Naive thymus-derived CD4-positive, alpha-beta T cell (primary cell): Measurements from ENCODE around the gene HOXB5. TPM values are rescaled to one million over a fixed set of nuclear protein-coding genes. Genes with fewer than 3 reads are reported as not detected.

Source experiments
- ATAC-seq: fragments of 150-1000 bp; cut with Tn5 transposase; 2 replicates; pipeline ENCODE4 v1.10.0; 2021; ENCODE audit warnings: mild to moderate bottlenecking, moderate library complexity
- CTCF ChIA-PET: fragments of 350-600 bp; sonication (Branson Sonifier 250); formaldehyde crosslinking; loops from one replicate; lab custom pipeline; 2021; ENCODE audit warnings: antibody characterized with exemption; lab: Charles Lee
- POLR2A ChIA-PET: fragments of 350-600 bp; sonication (Branson Sonifier 250); formaldehyde crosslinking; loops from one replicate; lab custom pipeline; 2021; ENCODE audit warnings: antibody characterized with exemption, inconsistent platforms; lab: Charles Lee
- DNase-seq, 9 donors: peaks; one replicate each; pipeline versions ENCODE4 v3.0.0 to v3.0.0-alpha.2; 2020 to 2022; ENCODE audit warnings: mixed read lengths in 1 of 9
- H3K27ac ChIP-seq: one replicate; pipeline ENCODE4 v1.7.0; 2013; ENCODE audit warnings: mild to moderate bottlenecking, low read depth, low read length, moderate library complexity
- H3K27me3 ChIP-seq, 2 donors: one replicate each; pipeline ENCODE4 v1.7.0; 2013; ENCODE audit warnings: low read length in 2 of 2, mild to moderate bottlenecking in 2 of 2, moderate library complexity in 2 of 2; ENCODE audit not compliant: control insufficient read depth in 2 of 2, insufficient read depth in 2 of 2
- H3K36me3 ChIP-seq, 3 experiments: 1 replicate in 2 of 3; 2 replicates in 1 of 3; pipeline ENCODE4 v1.7.0; 2013; ENCODE audit warnings: low read length in 3 of 3, mild to moderate bottlenecking in 3 of 3, moderate library complexity in 1 of 3; ENCODE audit not compliant: insufficient read depth in 3 of 3, control insufficient read depth in 2 of 3
- H3K4me1 ChIP-seq, 2 donors: one replicate each; pipeline ENCODE4 v1.7.0; 2013; ENCODE audit warnings: low read length in 2 of 2, mild to moderate bottlenecking in 2 of 2, moderate library complexity in 1 of 2; ENCODE audit not compliant: control insufficient read depth in 2 of 2, insufficient read depth in 2 of 2
- H3K4me3 ChIP-seq: 2 replicates; pipeline ENCODE4 v1.7.0; 2013; ENCODE audit warnings: mild to moderate bottlenecking, low read length
- H3K9me3 ChIP-seq, 3 experiments: 1 replicate in 2 of 3; 2 replicates in 1 of 3; pipeline ENCODE4 v1.7.0; 2013; ENCODE audit warnings: low read length in 3 of 3; ENCODE audit not compliant: control insufficient read depth in 2 of 3
- H3K27ac Mint-ChIP-seq, 9 donors: one replicate each; pipeline ENCODE4 v1.8.0; 2020 to 2022; ENCODE audit warnings: mixed read lengths in 9 of 9, mild to moderate bottlenecking in 8 of 9, moderate library complexity in 5 of 9, inconsistent platforms in 2 of 9
- H3K27me3 Mint-ChIP-seq, 5 donors: one replicate each; pipeline ENCODE4 v1.8.0; 2021 to 2022; ENCODE audit warnings: mixed read lengths in 5 of 5, mild to moderate bottlenecking in 1 of 5
- H3K36me3 Mint-ChIP-seq, 5 donors: one replicate each; pipeline ENCODE4 v1.8.0; 2020 to 2022; ENCODE audit warnings: mixed read lengths in 5 of 5, mild to moderate bottlenecking in 3 of 5, inconsistent platforms in 1 of 5
- H3K4me1 Mint-ChIP-seq, 7 donors: one replicate each; pipeline ENCODE4 v1.8.0; 2020 to 2022; ENCODE audit warnings: mixed read lengths in 7 of 7, mild to moderate bottlenecking in 3 of 7, inconsistent platforms in 1 of 7
- H3K4me3 Mint-ChIP-seq, 10 donors: one replicate each; pipeline ENCODE4 v1.8.0; 2020 to 2022; ENCODE audit warnings: mild to moderate bottlenecking in 10 of 10, mixed read lengths in 10 of 10, moderate library complexity in 6 of 10, inconsistent platforms in 2 of 10
- H3K9me3 Mint-ChIP-seq, 11 donors: one replicate each; pipeline ENCODE4 v1.8.0; 2020 to 2022; ENCODE audit warnings: mixed read lengths in 11 of 11, mild to moderate bottlenecking in 4 of 11, inconsistent platforms in 1 of 11, moderate library complexity in 1 of 11
- intact Hi-C, 2 donors: fragments of 100-400 bp; cut with micrococcal nuclease; formaldehyde crosslinking; loops; one replicate each; pipeline ENCODE4 v1.15.1; 2023
- polyA plus RNA-seq, 2 donors: library from polyadenylated mRNA; unstranded; fragments of 300-500 nt; fragmentation: Illumina TruSeq; gene quantifications; one replicate each; pipeline ENCODE4 v1.2.3, GENCODE V29; 2021
- total RNA-seq, 6 experiments: library from RNA in 5 of 6; stranded (reverse) in 5 of 6; gene quantifications; 1 replicate in 5 of 6; 2 replicates in 1 of 6; pipeline ENCODE4 v1.2.3 and lab custom pipeline; 2021 to 2026

Gene HOXB5
- total and polyA plus RNA-seq, 7 experiments from 2014 or later = not detected

DNA sequence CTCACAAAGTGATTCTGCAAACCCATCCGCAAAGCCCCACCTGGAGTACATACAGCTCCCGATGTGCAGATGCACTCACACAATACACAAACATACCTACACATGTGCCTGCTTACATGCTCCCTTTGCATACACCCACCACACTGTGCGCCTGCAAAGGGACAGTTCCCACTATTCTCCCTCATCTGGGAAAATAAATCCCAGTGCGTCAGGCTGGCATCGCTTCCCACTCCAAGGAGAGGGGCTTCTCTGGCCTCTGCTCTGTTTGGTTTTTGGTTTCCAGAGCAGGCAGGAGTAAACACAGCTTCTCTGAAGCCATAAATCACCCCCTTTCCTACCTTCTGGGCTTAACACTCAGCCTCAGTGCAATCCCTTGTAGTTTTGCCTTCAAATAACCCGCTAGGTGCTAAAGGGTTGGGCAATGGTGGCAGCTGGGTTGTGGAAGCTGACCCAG lies 30.2 kb downstream of the HOXB5 start:
- Mint-ChIP-seq H3K9me3 (peaks cover 0 to 1% (median 0%) of the 10 kb centered on the region in 11 donors), H3K4me1 (peaks cover 0 to 15% (median 3%) of the 10 kb centered on the region in 7 donors), H3K4me3 (peak overlapping the region in 5 of 10 donors; percentile 36 to 54 (median 48)), H3K27me3 (peaks cover 9 to 44% (median 14%) of the 10 kb centered on the region in 5 donors), H3K27ac (peak overlapping the region in 1 of 9 donors; percentile 37), H3K36me3 (peaks cover 0 to 13% (median 0%) of the 10 kb centered on the region in 5 donors)
- intact Hi-C loops = no loop called here
- POLR2A ChIA-PET = interaction anchor here (1.1 kb wide), 1 partner anchor 16 kb away, joined by 3 read pairs; no protein-coding TSS in a partner anchor
- H3K36me3 ChIP-seq = no peaks in the 10 kb centered on the region
- ATAC-seq (no peak), DNase-seq (no peak)
- CTCF ChIA-PET = no interaction called here
- H3K4me3 ChIP-seq = no peak overlapping the region
- H3K4me1 ChIP-seq = no peaks in the 10 kb centered on the region
- H3K9me3 ChIP-seq = no peaks in the 10 kb centered on the region
- H3K27me3 ChIP-seq = no peaks in the 10 kb centered on the region
- H3K27ac ChIP-seq = no peak overlapping the region

DNA sequence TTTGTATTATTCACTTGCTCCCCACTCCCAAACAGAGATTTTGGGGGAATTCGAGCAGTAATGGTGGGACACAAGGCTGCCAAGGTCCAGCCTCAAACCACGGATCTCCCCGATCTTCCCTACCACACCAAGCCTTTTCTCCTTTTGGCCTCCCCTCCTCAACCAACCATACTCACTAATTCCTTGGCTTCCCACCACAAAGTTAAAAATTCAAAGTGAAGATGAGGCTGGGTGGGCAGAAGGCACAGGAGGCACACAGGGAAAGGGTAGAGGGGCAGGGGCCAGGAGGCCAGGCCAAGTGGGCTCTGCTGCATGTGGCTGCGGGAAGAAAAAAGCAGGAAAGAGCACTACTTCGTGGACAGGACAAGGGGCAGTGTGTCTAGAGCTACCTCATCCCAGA lies 30.6 kb downstream of the HOXB5 start:
- Histone ChIP-seq H3K4me3 (no peak overlapping the region), H3K9me3 (no peaks in the 10 kb centered on the region), H3K27me3 (no peaks in the 10 kb centered on the region), H3K27ac (no peak overlapping the region), H3K36me3 (no peaks in the 10 kb centered on the region), H3K4me1 (no peaks in the 10 kb centered on the region)
- peaks cover 9 to 48% (median 17%) of the 10 kb centered on the region in 5 donors for H3K27me3 Mint-ChIP-seq
- H3K4me3 Mint-ChIP-seq = no peak overlapping the region
- ChIA-PET CTCF (no interaction called here), POLR2A (interaction anchor here (1.1 kb wide), 1 partner anchor 16 kb away, joined by 3 read pairs; no protein-coding TSS in a partner anchor)
- H3K36me3 Mint-ChIP-seq = peaks cover 0 to 10% (median 0%) of the 10 kb centered on the region in 5 donors
- H3K9me3 Mint-ChIP-seq = peaks cover 0 to 1% (median 0%) of the 10 kb centered on the region in 11 donors
- intact Hi-C loops = no loop called here
- peaks cover 0 to 15% (median 0%) of the 10 kb centered on the region in 7 donors for H3K4me1 Mint-ChIP-seq
- H3K27ac Mint-ChIP-seq = no peak overlapping the region
- ATAC-seq (no peak), DNase-seq (no peak)

DNA sequence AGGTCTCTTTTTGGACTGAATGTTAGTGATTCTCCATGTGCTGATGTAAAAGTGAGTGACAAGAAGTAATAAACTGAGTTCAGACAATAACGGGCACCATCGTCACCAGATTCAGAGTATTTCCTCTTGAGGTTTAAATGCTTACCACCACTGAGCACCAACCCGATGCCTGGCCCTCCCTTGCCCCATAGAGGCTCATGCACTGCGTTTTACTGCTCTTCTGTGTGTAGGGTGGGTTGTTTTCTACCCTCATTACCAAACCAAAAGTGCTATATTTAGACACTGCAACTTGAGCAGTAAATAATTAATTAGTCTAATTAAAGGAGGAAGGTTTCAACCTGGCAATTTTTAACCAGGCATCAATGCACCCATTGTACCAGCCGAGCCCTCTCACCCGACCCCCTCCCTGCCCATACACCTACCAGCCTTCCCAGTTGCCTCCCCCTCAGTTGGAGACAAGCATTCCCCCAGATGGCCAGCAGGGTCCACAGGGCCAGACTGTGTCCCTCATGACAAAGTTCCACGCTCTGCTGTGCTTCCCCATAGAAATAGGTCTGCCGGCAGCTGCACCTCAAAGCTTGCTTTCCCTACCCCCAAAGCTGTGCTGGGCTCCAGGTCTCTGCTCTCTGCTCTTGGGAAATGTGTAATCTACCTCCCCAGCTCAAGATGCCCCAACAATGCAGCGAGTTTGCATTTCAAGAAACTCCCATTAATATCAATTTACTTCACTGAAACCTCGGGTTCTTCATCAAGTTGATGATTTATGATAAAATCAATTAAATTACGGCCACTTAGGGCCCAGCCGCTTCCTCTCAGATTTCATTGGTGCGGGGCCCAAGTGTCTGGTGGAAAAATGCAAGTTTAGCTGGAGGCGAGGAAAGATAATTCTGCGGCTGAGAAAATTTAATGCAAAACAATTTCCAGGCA lies 31.4 kb downstream of the HOXB5 start:
- H3K4me1 Mint-ChIP-seq = peaks cover 0 to 15% (median 0%) of the 10 kb centered on the region in 7 donors
- intact Hi-C loops = no loop called here
- Histone ChIP-seq H3K4me1 (no peaks in the 10 kb centered on the region), H3K4me3 (no peak overlapping the region), H3K9me3 (no peaks in the 10 kb centered on the region), H3K27ac (no peak overlapping the region), H3K36me3 (no peaks in the 10 kb centered on the region), H3K27me3 (no peaks in the 10 kb centered on the region)
- peaks cover 9 to 52% (median 18%) of the 10 kb centered on the region in 5 donors for H3K27me3 Mint-ChIP-seq
- H3K36me3 Mint-ChIP-seq = peaks cover 0 to 10% (median 0%) of the 10 kb centered on the region in 5 donors
- POLR2A ChIA-PET = interaction anchor here (1.0 kb wide), 1 partner anchor 16 kb away, joined by 3 read pairs; no protein-coding TSS in a partner anchor
- ATAC-seq = peak; percentile 61
- no peak for DNase-seq
- CTCF ChIA-PET = interaction anchor here (0.5 kb wide), 1 partner anchor 18 kb away, joined by 3 read pairs; no protein-coding TSS in a partner anchor
- H3K9me3 Mint-ChIP-seq = peaks cover 0 to 1% (median 0%) of the 10 kb centered on the region in 11 donors
- peak overlapping the region in 1 of 10 donors; percentile 54 for H3K4me3 Mint-ChIP-seq
- no peak overlapping the region for H3K27ac Mint-ChIP-seq

DNA sequence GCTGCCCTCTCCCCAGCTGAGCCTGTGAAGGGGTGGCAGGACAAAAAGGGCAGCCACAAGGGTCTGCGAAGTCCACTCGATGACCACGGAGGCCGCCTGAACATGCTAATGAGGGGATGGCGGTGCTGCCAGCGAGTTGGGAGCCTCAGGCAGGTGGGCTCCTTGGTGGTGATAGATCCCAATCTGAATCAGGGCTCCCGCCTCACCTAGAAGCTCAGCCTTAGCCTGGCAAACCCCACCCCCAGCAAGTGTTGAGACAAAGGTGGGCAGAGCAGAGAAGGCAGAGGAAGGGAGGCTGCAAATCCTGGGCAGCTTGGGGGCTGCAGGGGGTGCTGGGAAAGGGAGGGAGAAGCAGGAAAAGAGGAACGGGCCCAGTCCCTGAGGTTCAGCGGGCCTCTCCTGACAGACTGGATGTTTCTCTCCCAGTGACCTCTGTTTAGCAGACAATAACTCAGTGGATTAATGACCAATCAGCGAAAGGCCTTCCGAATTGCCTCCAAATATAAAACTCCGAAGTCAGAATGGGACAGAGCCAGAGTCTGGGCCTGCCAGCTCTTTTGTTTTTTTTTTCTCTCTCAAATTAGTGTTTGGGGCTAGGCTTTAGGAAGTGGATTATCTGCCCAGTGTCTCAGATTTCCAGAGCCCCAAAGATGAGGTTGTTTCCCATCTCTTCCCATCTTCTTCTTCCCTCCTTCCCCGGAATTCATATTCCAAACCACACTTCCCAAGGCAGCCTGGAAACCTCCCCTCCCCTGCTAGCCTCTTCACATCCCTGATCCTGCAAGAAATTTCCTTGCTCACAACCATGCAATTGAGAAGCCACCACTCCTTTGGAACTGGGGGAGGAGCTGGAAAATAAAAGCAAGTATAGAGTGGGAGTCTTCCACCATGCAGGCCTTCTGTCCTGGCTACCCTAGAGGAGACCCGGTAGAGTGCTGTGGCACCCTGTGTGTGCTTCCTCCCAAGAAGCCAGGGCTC lies 33.5 kb downstream of the HOXB5 start:
- H3K27me3 ChIP-seq = no peaks in the 10 kb centered on the region
- ATAC-seq = no peak
- POLR2A ChIA-PET = interaction anchor here (0.6 kb wide), 1 partner anchor 1188 kb away, joined by 5 read pairs; no protein-coding TSS in a partner anchor
- Mint-ChIP-seq H3K27me3 (peaks cover 13 to 72% (median 33%) of the 10 kb centered on the region in 5 donors), H3K36me3 (peaks cover 0 to 13% (median 0%) of the 10 kb centered on the region in 5 donors), H3K4me1 (peaks cover 3 to 23% (median 10%) of the 10 kb centered on the region in 7 donors), H3K27ac (no peak overlapping the region), H3K9me3 (peaks cover 0 to 1% (median 0%) of the 10 kb centered on the region in 11 donors), H3K4me3 (no peak overlapping the region)
- no peaks in the 10 kb centered on the region for H3K4me1 ChIP-seq
- no peaks in the 10 kb centered on the region for H3K36me3 ChIP-seq
- H3K27ac ChIP-seq = no peak overlapping the region
- intact Hi-C loops = no loop called here
- no peak overlapping the region for H3K4me3 ChIP-seq
- DNase-seq = no peak
- CTCF ChIA-PET = interaction anchor here (0.6 to 1.5 kb wide), 3 partner anchors 10 to 516 kb away, joined by 3 read pairs; no protein-coding TSS in a partner anchor
- H3K9me3 ChIP-seq = no peaks in the 10 kb centered on the region

DNA sequence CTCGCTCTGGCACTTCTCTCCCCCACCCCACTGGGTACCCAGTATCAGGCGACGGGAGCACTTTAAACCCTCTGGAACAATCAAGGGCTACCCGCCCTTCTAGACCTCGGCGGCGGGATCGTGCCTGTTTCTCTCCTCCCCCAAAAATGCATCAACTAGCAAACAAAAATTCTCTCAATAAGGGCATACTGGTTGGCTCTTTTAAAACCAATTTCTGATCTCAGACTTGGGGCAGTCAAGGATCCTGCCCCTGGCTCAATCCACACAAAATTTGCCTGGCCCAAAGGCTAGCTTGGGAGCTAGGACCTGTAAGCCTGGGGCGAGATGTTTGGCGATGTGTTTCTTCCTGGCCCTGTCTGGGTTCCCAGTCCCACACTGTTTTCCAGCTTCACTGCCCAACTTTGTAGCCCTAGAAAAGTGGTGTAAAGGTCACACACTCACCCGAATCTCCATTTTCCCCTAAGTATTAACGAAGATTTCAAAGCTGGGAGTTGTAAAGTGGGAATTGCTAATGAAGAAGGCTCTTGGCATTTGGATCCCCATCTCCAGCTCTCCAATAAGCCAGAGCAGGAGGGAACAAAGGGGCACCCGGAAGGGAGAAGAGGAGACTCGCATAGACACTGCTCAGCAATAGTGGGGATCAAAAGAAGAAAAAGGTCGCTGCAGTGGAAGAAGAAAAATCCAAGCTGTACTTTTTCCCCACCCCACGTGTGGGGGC lies 34.3 kb downstream of the HOXB5 start:
- ChIA-PET CTCF (interaction anchor here (0.6 to 1.5 kb wide), 2 partner anchors 207 to 515 kb away, joined by 3 read pairs; no protein-coding TSS in a partner anchor), POLR2A (no interaction called here)
- no peak overlapping the region for H3K27ac ChIP-seq

More for the DNA sequence above, 34.3 kb downstream of the HOXB5 start:
- peaks cover 0 to 1% (median 0%) of the 10 kb centered on the region in 11 donors for H3K9me3 Mint-ChIP-seq
- Histone ChIP-seq H3K4me1 (no peaks in the 10 kb centered on the region), H3K27me3 (no peaks in the 10 kb centered on the region), H3K9me3 (no peaks in the 10 kb centered on the region), H3K36me3 (no peaks in the 10 kb centered on the region), H3K4me3 (no peak overlapping the region)
- no peak overlapping the region for H3K4me3 Mint-ChIP-seq
- peak overlapping the region in 1 of 9 donors; percentile 11 for H3K27ac Mint-ChIP-seq
- no peak for ATAC-seq
- peaks cover 10 to 80% (median 31%) of the 10 kb centered on the region in 5 donors for H3K27me3 Mint-ChIP-seq
- intact Hi-C loops = no loop called here
- no peak for DNase-seq
- peaks cover 7 to 22% (median 14%) of the 10 kb centered on the region in 7 donors for H3K4me1 Mint-ChIP-seq
- peaks cover 0 to 11% (median 0%) of the 10 kb centered on the region in 5 donors for H3K36me3 Mint-ChIP-seq
